CD4-positive, alpha-beta T cell treated with Interleukin-17A for 1 hour (primary cell): Measurements from ENCODE around the gene DOCK1.

Experiments
- DNase-seq: peaks from one replicate; pipeline ENCODE4 v3.0.0-alpha.2; 2020

Gene DOCK1

GRCh38 chr10:127243490-127244272 lies 338.5 kb downstream of the DOCK1 start:
- peak; percentile 14 for DNase-seq

GRCh38 chr10:127245456-127245855 lies 340.2 kb downstream of the DOCK1 start:
- no peak for DNase-seq

GRCh38 chr10:127250031-127250430 lies 344.8 kb downstream of the DOCK1 start:
- no peak for DNase-seq

GRCh38 chr10:127252818-127253217 lies 347.6 kb downstream of the DOCK1 start:
- no peak for DNase-seq

GRCh38 chr10:127254276-127254675 lies 349.0 kb downstream of the DOCK1 start:
- DNase-seq = peak; percentile 5

- DNase-seq = no peak
Observed at GRCh38 chr10:127257395-127257794, 352.2 kb downstream of the DOCK1 start.

GRCh38 chr10:127259347-127259746 lies 354.1 kb downstream of the DOCK1 start:
- no peak for DNase-seq

GRCh38 chr10:127262606-127263005 lies 357.4 kb downstream of the DOCK1 start:
- DNase-seq = no peak

- DNase-seq = no peak
Observed at GRCh38 chr10:127265288-127265687, 360.1 kb downstream of the DOCK1 start.

- no peak for DNase-seq
Observed at GRCh38 chr10:127266431-127266830, 361.2 kb downstream of the DOCK1 start.

GRCh38 chr10:127267442-127267841 lies 362.2 kb downstream of the DOCK1 start:
- DNase-seq = no peak

GRCh38 chr10:127272076-127272475 lies 366.8 kb downstream of the DOCK1 start:
- no peak for DNase-seq

GRCh38 chr10:127275272-127275671 lies 370.0 kb downstream of the DOCK1 start:
- DNase-seq = no peak

GRCh38 chr10:127275793-127276450 lies 370.7 kb downstream of the DOCK1 start:
- DNase-seq = no peak

GRCh38 chr10:127276794-127277462 lies 371.7 kb downstream of the DOCK1 start:
- no peak for DNase-seq

GRCh38 chr10:127278001-127278400 lies 372.8 kb downstream of the DOCK1 start:
- DNase-seq = no peak

GRCh38 chr10:127279334-127279774 lies 374.1 kb downstream of the DOCK1 start:
- DNase-seq = no peak

- DNase-seq = no peak
Observed at GRCh38 chr10:127280446-127280845, 375.2 kb downstream of the DOCK1 start.

- DNase-seq = no peak
Observed at GRCh38 chr10:127283017-127283416, 377.8 kb downstream of the DOCK1 start.

GRCh38 chr10:127283576-127283975 lies 378.3 kb downstream of the DOCK1 start:
- DNase-seq = no peak

GRCh38 chr10:127290850-127291249 lies 385.6 kb downstream of the DOCK1 start:
- DNase-seq = no peak

- no peak for DNase-seq
Observed at GRCh38 chr10:127291329-127291728, 386.1 kb downstream of the DOCK1 start.

- no peak for DNase-seq
Observed at GRCh38 chr10:127292888-127293287, 387.7 kb downstream of the DOCK1 start.

GRCh38 chr10:127293640-127294039 lies 388.4 kb downstream of the DOCK1 start:
- peak; percentile 50 for DNase-seq
